Transverse colon (tissue), 4 donors: ENCODE results near the gene POU3F1.

Experiments
- POLR2A ChIP-seq: fragments of 450-650 bp; IDR thresholded peaks from one replicate; pipeline ENCODE4 v1.6.1; 2016; ENCODE audit warnings: antibody characterized with exemption, mild to moderate bottlenecking, moderate library complexity
- POLR2AphosphoS5 ChIP-seq, 3 donors: sonication (generic); formaldehyde crosslinking; IDR thresholded peaks; one replicate each; pipeline ENCODE4 v1.6.1; 2016; ENCODE audit warnings: antibody characterized with exemption in 3 of 3
- TF ChIP-seq, protein P1 (sequence below), 5 experiments: fragments of 200-600 bp in 3 of 5; fragments of 450-650 bp in 2 of 5; sonication (generic) in 3 of 5; IDR thresholded peaks; 1 replicate in 2 of 5; 2 replicates in 3 of 5; pipeline ENCODE4 v1.5.1; 2016 to 2017; ENCODE audit warnings: antibody characterized with exemption in 5 of 5, inconsistent platforms in 3 of 5, mild to moderate bottlenecking in 2 of 5, moderate library complexity in 1 of 5

- TF ChIP-seq POLR2A (no peak), POLR2AphosphoS5 (IDR thresholded peaks at IDR 0.05) (no peak)
- TF ChIP-seq, protein P1, sequence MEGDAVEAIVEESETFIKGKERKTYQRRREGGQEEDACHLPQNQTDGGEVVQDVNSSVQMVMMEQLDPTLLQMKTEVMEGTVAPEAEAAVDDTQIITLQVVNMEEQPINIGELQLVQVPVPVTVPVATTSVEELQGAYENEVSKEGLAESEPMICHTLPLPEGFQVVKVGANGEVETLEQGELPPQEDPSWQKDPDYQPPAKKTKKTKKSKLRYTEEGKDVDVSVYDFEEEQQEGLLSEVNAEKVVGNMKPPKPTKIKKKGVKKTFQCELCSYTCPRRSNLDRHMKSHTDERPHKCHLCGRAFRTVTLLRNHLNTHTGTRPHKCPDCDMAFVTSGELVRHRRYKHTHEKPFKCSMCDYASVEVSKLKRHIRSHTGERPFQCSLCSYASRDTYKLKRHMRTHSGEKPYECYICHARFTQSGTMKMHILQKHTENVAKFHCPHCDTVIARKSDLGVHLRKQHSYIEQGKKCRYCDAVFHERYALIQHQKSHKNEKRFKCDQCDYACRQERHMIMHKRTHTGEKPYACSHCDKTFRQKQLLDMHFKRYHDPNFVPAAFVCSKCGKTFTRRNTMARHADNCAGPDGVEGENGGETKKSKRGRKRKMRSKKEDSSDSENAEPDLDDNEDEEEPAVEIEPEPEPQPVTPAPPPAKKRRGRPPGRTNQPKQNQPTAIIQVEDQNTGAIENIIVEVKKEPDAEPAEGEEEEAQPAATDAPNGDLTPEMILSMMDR (IDR thresholded peaks at IDR 0.05) = no peak
Measured at GRCh38 chr1:38006008-38006828, 40.4 kb downstream of the POU3F1 start.
